SK-N-SH (cell line): ENCODE data around the gene TRMT44. TPM values are rescaled to one million over a fixed set of nuclear protein-coding genes. Genes with fewer than 3 reads are reported as not detected.

Experiments
- CTCF ChIA-PET: fragments of 300-600, 350-600 bp; formaldehyde crosslinking; extraction: SDS; loops from one replicate; lab custom pipeline; 2021; lab: Yijun Ruan, JAX
- POLR2A ChIA-PET: fragments of 350-600 bp; sonication (Branson Sonifier 250); formaldehyde crosslinking; extraction: SDS; loops from one replicate; lab custom pipeline; 2020; ENCODE audit warnings: antibody characterized with exemption, inconsistent platforms; lab: Yijun Ruan, JAX
- DNase-seq: peaks from one replicate; pipeline ENCODE4 v3.0.0; 2012
- H2AFZ ChIP-seq: fragments of 200-600 bp; sonication (generic); 2 replicates; pipeline ENCODE4 v1.8.1; 2016; ENCODE audit warnings: antibody characterized with exemption, mild to moderate bottlenecking, low read depth
- H3F3A ChIP-seq: fragments of 200-600 bp; sonication (generic); replicated peaks from 2 replicates; pipeline ENCODE3; 2016; ENCODE audit warnings: antibody characterized with exemption, mild to moderate bottlenecking; ENCODE audit not compliant: insufficient read depth
- H3K27ac ChIP-seq, 2 experiments: fragments of 200-500 bp in 1 of 2; fragments of 200-600 bp in 1 of 2; sonication (Bioruptor generic) in 1 of 2; sonication (generic), shearing (Covaris generic) in 1 of 2; 2 replicates each; pipeline versions ENCODE4 v1.5.1 to v1.6.1; 2014 to 2016; ENCODE audit warnings: low read depth in 2 of 2, inconsistent platforms in 1 of 2, low read length in 1 of 2, mild to moderate bottlenecking in 1 of 2, mixed read lengths in 1 of 2
- H3K27me3 ChIP-seq: fragments of 200-600 bp; sonication (generic), shearing (Covaris generic); 2 replicates; pipeline ENCODE4 v1.6.1; 2016; ENCODE audit warnings: mixed run types; ENCODE audit not compliant: insufficient read depth
- H3K36me3 ChIP-seq, 2 experiments: fragments of 200-500 bp in 1 of 2; fragments of 200-600 bp in 1 of 2; sonication (Bioruptor generic) in 1 of 2; sonication (generic) in 1 of 2; replicated peaks in 1 of 2; 2 replicates each; pipeline versions ENCODE3 to v1.5.1; 2014 to 2016; ENCODE audit warnings: low read length in 1 of 2, mild to moderate bottlenecking in 1 of 2; ENCODE audit not compliant: insufficient read depth in 2 of 2, control insufficient read depth in 1 of 2
- H3K4me1 ChIP-seq, 2 experiments: fragments of 200-500 bp in 1 of 2; fragments of 200-600 bp in 1 of 2; sonication (Bioruptor generic) in 1 of 2; sonication (generic), shearing (Covaris generic) in 1 of 2; 2 replicates each; pipeline versions ENCODE4 v1.5.1 to v1.6.1; 2014 to 2016; ENCODE audit warnings: low read depth in 1 of 2, low read length in 1 of 2, mixed run types in 1 of 2; ENCODE audit not compliant: insufficient read depth in 2 of 2, control insufficient read depth in 1 of 2
- H3K4me2 ChIP-seq: fragments of 200-600 bp; sonication (generic), shearing (Covaris generic); 2 replicates; pipeline ENCODE4 v1.6.1; 2017; ENCODE audit warnings: mixed run types
- H3K4me3 ChIP-seq, 2 experiments: fragments of 200-500 bp in 1 of 2; fragments of 200-600 bp in 1 of 2; sonication (Bioruptor generic) in 1 of 2; sonication (generic), shearing (Covaris generic) in 1 of 2; 2 replicates each; pipeline versions ENCODE4 v1.5.1 to v1.8.1; 2014 to 2016; ENCODE audit warnings: low read depth in 2 of 2, inconsistent platforms in 1 of 2, low read length in 1 of 2, mild to moderate bottlenecking in 1 of 2, mixed read lengths in 1 of 2, moderate library complexity in 1 of 2
- H3K79me2 ChIP-seq: fragments of 200-600 bp; sonication (generic); 2 replicates; pipeline ENCODE4 v1.8.1; 2017; ENCODE audit warnings: mild to moderate bottlenecking; ENCODE audit not compliant: insufficient read depth
- H3K9ac ChIP-seq: fragments of 200-600 bp; sonication (generic); 2 replicates; pipeline ENCODE4 v1.6.1; 2017; ENCODE audit warnings: mixed run types
- H3K9me2 ChIP-seq: fragments of 200-600 bp; sonication (generic); 2 replicates; pipeline ENCODE4 v1.6.1; 2017; ENCODE audit warnings: mixed run types
- H3K9me3 ChIP-seq: fragments of 200-600 bp; sonication (generic); 2 replicates; pipeline ENCODE4 v1.6.1; 2017; ENCODE audit warnings: mixed run types, mild to moderate bottlenecking, moderate library complexity
- H4K20me1 ChIP-seq: fragments of 200-600 bp; sonication (generic); 2 replicates; pipeline ENCODE4 v1.6.1; 2017; ENCODE audit warnings: mild to moderate bottlenecking, mixed run types; ENCODE audit not compliant: insufficient read depth
- CHD2 ChIP-seq: fragments of 150-350 bp; IDR thresholded peaks from 2 replicates; pipeline ENCODE4 v1.6.1; 2018; ENCODE audit warnings: low read length; ENCODE audit not compliant: partially characterized antibody
- EP300 ChIP-seq, 2 experiments: IDR thresholded peaks; 2 replicates each; pipeline versions ENCODE4 v1.4.0 to v1.6.1; 2012; ENCODE audit warnings: borderline replicate concordance in 1 of 2, low read depth in 1 of 2, low read length in 1 of 2
- EZH2phosphoT487 ChIP-seq: fragments of 200-600 bp; sonication (generic); IDR thresholded peaks from 2 replicates; pipeline ENCODE4 v1.6.1; 2017; ENCODE audit warnings: low read depth, mixed run types, mild to moderate bottlenecking, antibody characterized with exemption, moderate library complexity, borderline replicate concordance
- GATA2 ChIP-seq: sonication (generic); formaldehyde crosslinking; IDR thresholded peaks from 2 replicates; pipeline ENCODE4 v1.5.0; 2020; ENCODE audit warnings: mild to moderate bottlenecking, missing genetic modification reagents
- IRF3 ChIP-seq: fragments of 150-350 bp; IDR thresholded peaks from 2 replicates; pipeline ENCODE4 v1.6.1; 2016; ENCODE audit warnings: mild to moderate bottlenecking, low read depth, low read length
- JUND ChIP-seq: IDR thresholded peaks from 2 replicates; pipeline ENCODE4 v1.4.0; 2012
- MEF2A ChIP-seq: IDR thresholded peaks from 2 replicates; pipeline ENCODE4 v1.4.0; 2012; ENCODE audit warnings: low read depth, borderline replicate concordance
- MXI1 ChIP-seq: IDR thresholded peaks from 2 replicates; pipeline ENCODE4 v1.6.1; 2012; ENCODE audit warnings: mild to moderate bottlenecking, low read depth, low read length, improper control_type of control experiment
- NRF1 ChIP-seq: IDR thresholded peaks from 2 replicates; pipeline ENCODE4 v1.6.1; 2012; ENCODE audit warnings: low read depth, mild to moderate bottlenecking, low read length
- RCOR1 ChIP-seq: fragments of 150-350 bp; IDR thresholded peaks from 2 replicates; pipeline ENCODE4 v1.6.1; 2017; ENCODE audit warnings: antibody characterized with exemption, low read length
- REST ChIP-seq: IDR thresholded peaks from 2 replicates; pipeline ENCODE4 v1.6.1; 2012; ENCODE audit warnings: mild to moderate bottlenecking, low read depth, low read length, moderate library complexity
- RFX5 ChIP-seq: IDR thresholded peaks from 2 replicates; pipeline ENCODE4 v1.6.1; 2012; ENCODE audit warnings: mild to moderate bottlenecking, improper control_type of control experiment, low read length
- RXRA ChIP-seq: IDR thresholded peaks from 2 replicates; pipeline ENCODE4 v1.4.0; 2012; ENCODE audit warnings: low read depth, mild to moderate bottlenecking, borderline replicate concordance
- SIN3A ChIP-seq: IDR thresholded peaks from 2 replicates; pipeline ENCODE4 v1.6.1; 2012; ENCODE audit warnings: low read depth, mild to moderate bottlenecking, low read length, moderate library complexity, borderline replicate concordance
- TCF12 ChIP-seq: IDR thresholded peaks from 2 replicates; pipeline ENCODE4 v1.4.0; 2012
- USF1 ChIP-seq: IDR thresholded peaks from 2 replicates; pipeline ENCODE4 v1.4.0; 2012; ENCODE audit warnings: low read depth, borderline replicate concordance
- USF2 ChIP-seq: fragments of 150-350 bp; IDR thresholded peaks from 2 replicates; pipeline ENCODE4 v1.6.1; 2017; ENCODE audit warnings: antibody characterized with exemption, low read length, low read depth, borderline replicate concordance
- YY1 ChIP-seq: IDR thresholded peaks from 2 replicates; pipeline ENCODE4 v1.4.0; 2012; ENCODE audit warnings: low read depth, mild to moderate bottlenecking
- ZBTB33 ChIP-seq: IDR thresholded peaks from 2 replicates; pipeline ENCODE4 v1.4.0; 2012; ENCODE audit warnings: low read depth, borderline replicate concordance
- WGBS: methylation state at CpG from one replicate; pipeline ENCODE4 v1.1.6; 2017; ENCODE audit warnings: low lambda C conversion rate; 5-methylcytosine and 5-hydroxymethylcytosine counted together
- polyA plus RNA-seq, 3 experiments: library from polyadenylated mRNA; depleted of rRNA; stranded (reverse); fragments of >200 nt; gene quantifications; 2 replicates each; pipeline ENCODE4 v1.2.3, GENCODE V29; 2012

Gene TRMT44
- polyA plus RNA-seq, 1 of the 3 experiments (the other 2 are of a cell fraction) = 6.0 TPM

GRCh38 chr4:8508266-8508665 is 67.7 kb downstream of the TRMT44 start:
- H3K27me3 ChIP-seq = peaks cover 6% of the 10 kb centered on the region; the same call in 1 of the 2 replicates
- H3K27ac ChIP-seq = no peak overlapping the region
- no peaks in the 10 kb centered on the region for H4K20me1 ChIP-seq
- TF ChIP-seq MXI1 (no peak), USF1 (no peak), EP300 (IDR thresholded peaks at IDR 0.05; ENCODE audit: borderline replicate concordance in 1 of 2, low read depth in 1 of 2, low read length in 1 of 2) (no peak), USF2 (no peak), MEF2A (no peak), RCOR1 (no peak), SIN3A (no peak), EZH2phosphoT487 (no peak), REST (no peak), CHD2 (no peak), ZBTB33 (no peak), RXRA (no peak), GATA2 (CRISPR knock-in tag) (no peak), IRF3 (no peak), RFX5 (no peak), YY1 (no peak), JUND (no peak), NRF1 (no peak), TCF12 (no peak)
- no peaks in the 10 kb centered on the region for H3K9me2 ChIP-seq
- H2AFZ ChIP-seq = no peak overlapping the region
- H3K4me2 ChIP-seq = no peak overlapping the region
- ChIA-PET POLR2A (no interaction called here), CTCF (interaction anchor here (1.0 kb wide), 1 partner anchor 39 kb away, joined by 4 read pairs; no protein-coding TSS in a partner anchor)
- H3K4me1 ChIP-seq = peaks cover 0 to 9% of the 10 kb centered on the region in 2 experiments; a peak in 1 of 4 replicates
- no peak for DNase-seq
- no peaks in the 10 kb centered on the region for H3K79me2 ChIP-seq
- H3K9ac ChIP-seq = no peak overlapping the region
- H3F3A ChIP-seq = no peaks in the 10 kb centered on the region
- 49% methylated on average over 3 of the region's 13 CpGs for WGBS
- H3K9me3 ChIP-seq = no peaks in the 10 kb centered on the region
- H3K4me3 ChIP-seq = no peak overlapping the region
- H3K36me3 ChIP-seq = no peaks in the 10 kb centered on the region
